NCI-H2171 (cell line): ENCODE data around the gene CFAP161.
A peak's percentile ranks its signal among the peaks of the same experiment; 100 is the strongest.
"Not testable (repeated sequence)": the region's sequence is repeated elsewhere in the genome, so short reads cannot be mapped to it uniquely, and the experiment has no call there.

Source experiments
- DNase-seq: peaks from one replicate; lab custom pipeline; 2025; lab: John Stamatoyannopoulos, UW

Gene CFAP161

GRCh38 chr15:81107889-81108288 lies 26.2 kb upstream of the CFAP161 start:
- DNase-seq = no peak

- no peak for DNase-seq
Measured at GRCh38 chr15:81108427-81108826, 25.6 kb upstream of the CFAP161 start.

DNA sequence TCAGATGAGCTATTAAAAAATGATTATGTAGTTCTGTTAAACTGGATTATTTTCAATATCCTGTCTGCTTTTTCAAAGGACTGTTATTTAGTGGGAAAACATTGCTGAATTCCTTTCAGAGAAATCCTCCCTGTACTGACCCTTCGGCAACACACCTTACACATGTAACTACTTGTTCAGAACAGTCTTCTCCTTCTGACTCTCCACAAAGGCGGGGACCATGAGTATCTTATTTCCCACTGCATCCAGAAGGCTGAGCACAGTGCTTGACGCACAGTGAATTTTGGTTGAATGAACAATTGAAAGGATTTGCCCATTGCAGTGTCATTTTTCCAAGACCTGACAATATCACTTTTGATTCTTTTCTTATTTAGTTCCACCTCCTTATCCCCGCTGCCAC lies 23.1 kb upstream of the CFAP161 start:
- no peak for DNase-seq

GRCh38 chr15:81111510-81112470 lies 22.3 kb upstream of the CFAP161 start:
- no peak for DNase-seq

DNA sequence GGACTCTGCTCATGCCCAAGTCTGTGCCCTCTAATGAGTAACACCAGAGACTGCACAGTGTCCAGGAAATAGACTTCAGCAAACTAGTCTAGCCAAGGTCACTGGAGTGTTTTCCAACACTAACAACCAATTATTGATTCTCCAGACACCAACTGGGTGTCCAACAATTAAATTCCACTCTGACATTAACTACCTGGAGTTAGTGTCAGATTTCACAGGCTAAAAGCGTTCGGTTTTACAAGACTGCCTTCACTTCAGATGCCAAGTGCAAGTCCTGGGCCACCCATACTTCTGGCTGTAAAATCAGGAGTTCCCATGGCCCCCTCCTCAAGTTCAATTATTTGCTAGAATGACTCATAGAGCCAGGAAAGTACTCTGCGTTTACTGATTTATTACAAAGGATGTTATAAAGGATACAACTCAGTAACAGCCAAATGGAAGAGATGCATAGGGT lies 20.8 kb upstream of the CFAP161 start:
- DNase-seq = no peak

- no peak for DNase-seq
Measured at GRCh38 chr15:81113861-81114291, 20.2 kb upstream of the CFAP161 start.

GRCh38 chr15:81115054-81115939 lies 18.8 kb upstream of the CFAP161 start:
- DNase-seq = no peak

DNA sequence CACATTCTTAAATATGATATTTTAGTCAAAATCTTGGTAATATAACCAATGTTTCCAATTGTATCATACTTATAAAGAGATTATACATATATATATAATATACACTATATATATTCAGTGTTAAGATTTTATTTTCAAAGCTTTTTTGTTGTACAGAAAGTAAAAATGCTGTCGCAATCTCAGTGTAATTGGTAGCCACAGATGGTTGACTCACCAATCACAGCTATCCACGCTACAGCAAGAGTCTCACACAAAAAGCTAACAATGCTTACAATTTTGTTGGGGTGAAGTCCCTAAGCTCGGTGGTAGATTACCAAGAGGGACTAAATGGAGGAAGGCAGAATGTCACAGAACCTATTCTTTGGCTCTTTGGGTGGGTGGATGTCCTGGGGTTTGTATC lies 16.9 kb upstream of the CFAP161 start:
- no peak for DNase-seq

- DNase-seq = no peak
Measured at GRCh38 chr15:81117581-81117980, 16.5 kb upstream of the CFAP161 start.

GRCh38 chr15:81118361-81118760 lies 15.7 kb upstream of the CFAP161 start:
- no peak for DNase-seq

GRCh38 chr15:81120069-81120468 lies 14.0 kb upstream of the CFAP161 start:
- DNase-seq = no peak

GRCh38 chr15:81126892-81127291 lies 7.2 kb upstream of the CFAP161 start:
- no peak for DNase-seq

DNA sequence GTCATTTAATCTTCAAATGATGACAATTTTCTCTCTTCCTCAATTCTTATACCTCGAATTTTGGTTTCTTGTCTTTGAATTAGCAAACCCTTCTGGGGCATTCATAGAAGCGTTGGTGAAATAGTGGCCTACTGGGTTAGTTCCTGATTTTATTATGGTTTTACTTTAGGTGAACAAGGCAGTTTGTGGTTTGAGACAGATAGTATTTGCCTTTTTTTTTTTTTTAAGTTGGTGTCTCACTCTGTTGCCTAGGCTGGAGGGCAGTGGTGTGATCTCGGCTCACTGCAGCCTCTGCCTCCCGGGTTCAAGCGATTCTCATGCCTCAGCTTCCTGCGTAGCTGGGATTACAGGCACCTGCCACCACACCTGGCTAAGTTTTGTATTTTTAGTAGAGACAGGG lies 7.4 kb downstream of the CFAP161 start:
- not testable (repeated sequence) for DNase-seq

DNA sequence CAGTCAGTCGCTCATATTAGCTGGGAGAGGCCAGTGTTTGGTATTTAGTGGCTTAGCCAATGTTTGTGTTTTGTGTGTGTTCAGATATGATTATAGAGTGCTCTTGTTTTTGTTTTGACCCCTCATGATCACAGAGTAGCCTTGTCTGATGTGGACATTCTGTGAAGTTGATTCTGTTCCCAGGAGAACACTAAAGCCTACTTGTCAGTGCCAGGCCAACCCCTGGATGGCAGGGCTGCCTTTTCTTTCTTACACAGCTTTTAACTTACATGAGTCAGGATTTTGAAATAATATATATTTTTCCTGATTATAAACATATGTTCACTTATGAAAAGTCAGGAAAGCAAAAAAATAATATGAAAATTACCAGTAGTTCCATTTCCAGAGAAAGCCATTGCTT lies 11.9 kb downstream of the CFAP161 start:
- no peak for DNase-seq

DNA sequence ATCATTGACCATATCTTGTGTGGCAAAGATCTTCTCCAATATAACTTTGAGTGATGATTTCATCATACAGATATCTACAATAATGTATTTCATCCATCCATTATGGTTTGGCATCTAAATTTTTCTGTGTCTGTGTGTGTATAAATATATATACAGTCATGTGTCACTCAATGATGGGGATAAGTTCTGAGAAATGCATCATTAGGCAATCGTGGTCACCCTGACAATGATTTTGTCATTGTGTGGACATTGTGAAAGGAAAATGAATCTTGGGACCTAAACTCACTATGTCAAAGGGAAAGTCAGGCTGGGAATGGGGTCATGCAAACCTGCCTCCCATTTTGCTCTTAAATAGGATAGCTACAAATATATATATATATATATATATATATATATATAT lies 12.4 kb downstream of the CFAP161 start:
- no peak for DNase-seq

GRCh38 chr15:81151389-81151788 lies 17.3 kb downstream of the CFAP161 start:
- no peak for DNase-seq

GRCh38 chr15:81152339-81152738 lies 18.3 kb downstream of the CFAP161 start:
- DNase-seq = no peak

DNA sequence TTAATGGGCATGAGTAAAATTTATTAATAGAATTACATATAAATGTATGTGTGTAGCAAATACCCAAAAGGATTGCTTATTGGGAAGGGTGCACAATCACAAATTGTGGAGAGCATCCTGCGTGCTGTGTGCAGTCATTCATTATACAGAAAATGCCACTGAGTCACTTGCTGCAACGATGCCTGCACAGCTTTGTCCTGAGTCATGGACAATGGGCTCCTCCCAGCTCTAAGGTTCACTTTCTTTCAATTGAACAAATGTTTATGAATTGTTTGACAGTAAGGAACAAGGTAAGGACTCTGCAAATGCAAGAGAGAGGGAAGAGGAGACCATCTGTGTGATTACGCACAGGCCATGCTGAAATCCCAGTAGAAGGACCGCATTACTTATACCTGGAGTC lies 18.7 kb downstream of the CFAP161 start:
- DNase-seq = no peak

- DNase-seq = peak; percentile 9
Measured at GRCh38 chr15:81155375-81156218, 21.5 kb downstream of the CFAP161 start.

DNA sequence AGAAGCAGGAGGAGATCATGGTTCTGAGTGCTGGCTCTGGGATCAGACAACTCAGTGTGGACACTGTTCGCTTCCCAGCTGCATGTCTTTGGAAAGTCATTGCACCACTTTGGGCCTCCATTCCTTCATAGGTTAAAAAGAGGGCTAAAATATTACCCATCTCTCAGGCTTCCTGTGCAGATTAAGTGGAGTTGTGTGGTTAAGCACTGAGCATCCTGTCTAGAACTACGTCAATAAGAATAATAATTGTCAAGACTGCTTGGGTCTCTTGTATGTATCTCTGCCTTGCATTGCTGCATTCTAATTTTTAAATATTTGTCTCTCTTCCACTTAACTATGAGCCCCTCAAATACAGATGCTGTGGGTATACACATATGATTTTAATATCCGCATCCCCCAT lies 22.3 kb downstream of the CFAP161 start:
- DNase-seq = no peak

- DNase-seq = no peak
Measured at GRCh38 chr15:81157195-81157938, 23.3 kb downstream of the CFAP161 start.
